Measurements from ENCODE around the gene MFN2.
"Not testable (repeated sequence)": the region's sequence is repeated elsewhere in the genome, so short reads cannot be mapped to it uniquely, and the experiment has no call there.

The MFN2 gene

GRCh38 chr1:12021616-12022015 is 41.4 kb downstream of the MFN2 start:
- Histone ChIP-seq H3K27ac (ENCODE audit: low read length) (no peak overlapping the region), H3K4me1 (ENCODE audit: control insufficient read depth, insufficient read depth, low read length) (no peaks in the 10 kb centered on the region), H3K27me3 (ENCODE audit: control insufficient read depth, insufficient read depth, low read length) (no peaks in the 10 kb centered on the region), H3K36me3 (ENCODE audit: control insufficient read depth, insufficient read depth, low read length) (peaks cover 21% of the 10 kb centered on the region), H3K9me3 (ENCODE audit: control insufficient read depth, insufficient read depth, low read length) (no peaks in the 10 kb centered on the region), H3K4me3 (ENCODE audit: low read length) (no peak overlapping the region)
- DNase-seq (ENCODE audit: low read depth, low spot score), result no peak
- WGBS (ENCODE audit: insufficient coverage, insufficient read length), result no CpG with 5 or more reads among the region's 9 CpGs

- Histone ChIP-seq H3K27ac (ENCODE audit: low read length) (no peak overlapping the region), H3K4me3 (ENCODE audit: low read length) (no peak overlapping the region), H3K4me1 (ENCODE audit: control insufficient read depth, insufficient read depth, low read length) (no peaks in the 10 kb centered on the region), H3K36me3 (ENCODE audit: control insufficient read depth, insufficient read depth, low read length) (peaks cover 21% of the 10 kb centered on the region), H3K9me3 (ENCODE audit: control insufficient read depth, insufficient read depth, low read length) (no peaks in the 10 kb centered on the region), H3K27me3 (ENCODE audit: control insufficient read depth, insufficient read depth, low read length) (no peaks in the 10 kb centered on the region)
- WGBS (ENCODE audit: insufficient coverage, insufficient read length), result no CpG with 5 or more reads among the region's 14 CpGs
- DNase-seq (ENCODE audit: low read depth, low spot score), result no peak
Observed at GRCh38 chr1:12022036-12022435, 41.8 kb downstream of the MFN2 start.

- no peaks in the 10 kb centered on the region for H3K4me1 ChIP-seq (ENCODE audit: control insufficient read depth, insufficient read depth, low read length)
- peaks cover 40% of the 10 kb centered on the region for H3K36me3 ChIP-seq (ENCODE audit: control insufficient read depth, insufficient read depth, low read length)
- whole genome bisulfite sequencing (ENCODE audit: insufficient coverage, insufficient read length), result 100% methylated on average over 2 of the region's 10 CpGs
Observed at GRCh38 chr1:12026586-12026985, 46.3 kb downstream of the MFN2 start.

GRCh38 chr1:12028248-12028647 is 48.0 kb downstream of the MFN2 start:
- Histone ChIP-seq H3K9me3 (ENCODE audit: control insufficient read depth, insufficient read depth, low read length) (no peaks in the 10 kb centered on the region), H3K4me3 (ENCODE audit: low read length) (no peak overlapping the region), H3K27ac (ENCODE audit: low read length) (no peak overlapping the region), H3K36me3 (ENCODE audit: control insufficient read depth, insufficient read depth, low read length) (peaks cover 33% of the 10 kb centered on the region), H3K27me3 (ENCODE audit: control insufficient read depth, insufficient read depth, low read length) (no peaks in the 10 kb centered on the region), H3K4me1 (ENCODE audit: control insufficient read depth, insufficient read depth, low read length) (no peaks in the 10 kb centered on the region)
- DNase-seq (ENCODE audit: low read depth, low spot score), result no peak
- no CpG with 5 or more reads among the region's 8 CpGs for WGBS (ENCODE audit: insufficient coverage, insufficient read length)

More at GRCh38 chr1:12026586-12026985, 46.3 kb downstream of the MFN2 start:
- no peak overlapping the region for H3K27ac ChIP-seq (ENCODE audit: low read length)
- H3K9me3 ChIP-seq (ENCODE audit: control insufficient read depth, insufficient read depth, low read length), result no peaks in the 10 kb centered on the region
- H3K27me3 ChIP-seq (ENCODE audit: control insufficient read depth, insufficient read depth, low read length), result no peaks in the 10 kb centered on the region
- no peak for DNase-seq (ENCODE audit: low read depth, low spot score)
- no peak overlapping the region for H3K4me3 ChIP-seq (ENCODE audit: low read length)

- H3K4me3 ChIP-seq (ENCODE audit: low read length), result no peak overlapping the region
- WGBS (ENCODE audit: insufficient coverage, insufficient read length), result no CpG with 5 or more reads among the region's 19 CpGs
- H3K27me3 ChIP-seq (ENCODE audit: control insufficient read depth, insufficient read depth, low read length), result no peaks in the 10 kb centered on the region
- H3K4me1 ChIP-seq (ENCODE audit: control insufficient read depth, insufficient read depth, low read length), result no peaks in the 10 kb centered on the region
- H3K27ac ChIP-seq (ENCODE audit: low read length), result no peak overlapping the region
- H3K36me3 ChIP-seq (ENCODE audit: control insufficient read depth, insufficient read depth, low read length), result peaks cover 31% of the 10 kb centered on the region
- no peaks in the 10 kb centered on the region for H3K9me3 ChIP-seq (ENCODE audit: control insufficient read depth, insufficient read depth, low read length)
- no peak for DNase-seq (ENCODE audit: low read depth, low spot score)
Observed at GRCh38 chr1:12028957-12029511, 48.8 kb downstream of the MFN2 start.

GRCh38 chr1:12029720-12030339 is 49.6 kb downstream of the MFN2 start:
- Histone ChIP-seq H3K36me3 (ENCODE audit: control insufficient read depth, insufficient read depth, low read length) (peaks cover 29% of the 10 kb centered on the region), H3K9me3 (ENCODE audit: control insufficient read depth, insufficient read depth, low read length) (no peaks in the 10 kb centered on the region), H3K4me3 (ENCODE audit: low read length) (no peak overlapping the region), H3K27ac (ENCODE audit: low read length) (no peak overlapping the region), H3K4me1 (ENCODE audit: control insufficient read depth, insufficient read depth, low read length) (no peaks in the 10 kb centered on the region), H3K27me3 (ENCODE audit: control insufficient read depth, insufficient read depth, low read length) (no peaks in the 10 kb centered on the region)
- WGBS (ENCODE audit: insufficient coverage, insufficient read length), result no CpG with 5 or more reads among the region's 32 CpGs
- DNase-seq (ENCODE audit: low read depth, low spot score), result no peak

- no peak overlapping the region for H3K27ac ChIP-seq (ENCODE audit: low read length)
- WGBS (ENCODE audit: insufficient coverage, insufficient read length), result no CpG with 5 or more reads among the region's 20 CpGs
- no peak for DNase-seq (ENCODE audit: low read depth, low spot score)
- no peaks in the 10 kb centered on the region for H3K4me1 ChIP-seq (ENCODE audit: control insufficient read depth, insufficient read depth, low read length)
- H3K4me3 ChIP-seq (ENCODE audit: low read length), result no peak overlapping the region
- H3K36me3 ChIP-seq (ENCODE audit: control insufficient read depth, insufficient read depth, low read length), result peaks cover 27% of the 10 kb centered on the region
- no peaks in the 10 kb centered on the region for H3K27me3 ChIP-seq (ENCODE audit: control insufficient read depth, insufficient read depth, low read length)
- H3K9me3 ChIP-seq (ENCODE audit: control insufficient read depth, insufficient read depth, low read length), result no peaks in the 10 kb centered on the region
Observed at GRCh38 chr1:12031039-12031980, 51.1 kb downstream of the MFN2 start.

GRCh38 chr1:12032161-12032621 is 51.9 kb downstream of the MFN2 start:
- DNase-seq (ENCODE audit: low read depth, low spot score), result no peak
- no CpG with 5 or more reads among the region's 10 CpGs for WGBS (ENCODE audit: insufficient coverage, insufficient read length)
- Histone ChIP-seq H3K4me3 (ENCODE audit: low read length) (no peak overlapping the region), H3K9me3 (ENCODE audit: control insufficient read depth, insufficient read depth, low read length) (no peaks in the 10 kb centered on the region), H3K4me1 (ENCODE audit: control insufficient read depth, insufficient read depth, low read length) (no peaks in the 10 kb centered on the region), H3K27ac (ENCODE audit: low read length) (no peak overlapping the region), H3K27me3 (ENCODE audit: control insufficient read depth, insufficient read depth, low read length) (no peaks in the 10 kb centered on the region), H3K36me3 (ENCODE audit: control insufficient read depth, insufficient read depth, low read length) (peaks cover 26% of the 10 kb centered on the region)

- H3K4me3 ChIP-seq (ENCODE audit: low read length); H3K27ac ChIP-seq (ENCODE audit: low read length); H3K9me3 ChIP-seq (ENCODE audit: control insufficient read depth, insufficient read depth, low read length); H3K4me1 ChIP-seq (ENCODE audit: control insufficient read depth, insufficient read depth, low read length); H3K27me3 ChIP-seq (ENCODE audit: control insufficient read depth, insufficient read depth, low read length); DNase-seq (ENCODE audit: low read depth, low spot score): not testable (repeated sequence)
- no CpG with 5 or more reads among the region's 5 CpGs for WGBS (ENCODE audit: insufficient coverage, insufficient read length)
- peaks cover 22% of the 10 kb centered on the region for H3K36me3 ChIP-seq (ENCODE audit: control insufficient read depth, insufficient read depth, low read length)
Observed at GRCh38 chr1:12033441-12033840, 53.2 kb downstream of the MFN2 start.

- no peak overlapping the region for H3K27ac ChIP-seq (ENCODE audit: low read length)
Observed at GRCh38 chr1:12034381-12034801, 54.1 kb downstream of the MFN2 start.

More at GRCh38 chr1:12034381-12034801, 54.1 kb downstream of the MFN2 start:
- DNase-seq (ENCODE audit: low read depth, low spot score), result no peak
- WGBS (ENCODE audit: insufficient coverage, insufficient read length), result no CpG with 5 or more reads among the region's 7 CpGs
- Histone ChIP-seq H3K4me3 (ENCODE audit: low read length) (no peak overlapping the region), H3K36me3 (ENCODE audit: control insufficient read depth, insufficient read depth, low read length) (peaks cover 18% of the 10 kb centered on the region), H3K27me3 (ENCODE audit: control insufficient read depth, insufficient read depth, low read length) (no peaks in the 10 kb centered on the region), H3K4me1 (ENCODE audit: control insufficient read depth, insufficient read depth, low read length) (no peaks in the 10 kb centered on the region), H3K9me3 (ENCODE audit: control insufficient read depth, insufficient read depth, low read length) (no peaks in the 10 kb centered on the region)
